T-helper 9 cell (primary cell): ENCODE measurements around the gene ITGB5.

Experiments
- DNase-seq: peaks from one replicate; pipeline ENCODE4 v3.0.0-alpha.2; 2020

Gene ITGB5

DNA sequence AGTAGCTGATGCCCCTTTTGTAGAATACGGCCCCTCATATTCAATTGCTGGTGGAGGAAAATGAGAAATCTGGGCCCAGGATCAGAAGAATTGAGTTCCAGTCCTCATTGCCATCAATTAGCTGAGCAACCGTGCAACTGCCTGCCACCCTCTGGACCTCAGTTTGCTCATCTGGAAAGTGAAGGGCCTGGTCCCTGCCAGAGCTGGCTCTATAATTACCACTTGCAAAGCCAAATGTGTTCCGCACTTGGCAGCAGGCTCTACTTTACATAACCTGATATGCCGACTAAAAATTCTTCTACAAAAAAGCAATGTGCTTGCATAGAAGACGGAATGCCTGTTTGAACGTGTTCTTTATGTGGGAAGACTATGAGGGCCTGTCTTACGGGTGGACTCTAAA is 8.6 kb upstream of the ITGB5 start:
- DNase-seq, result no peak

DNA sequence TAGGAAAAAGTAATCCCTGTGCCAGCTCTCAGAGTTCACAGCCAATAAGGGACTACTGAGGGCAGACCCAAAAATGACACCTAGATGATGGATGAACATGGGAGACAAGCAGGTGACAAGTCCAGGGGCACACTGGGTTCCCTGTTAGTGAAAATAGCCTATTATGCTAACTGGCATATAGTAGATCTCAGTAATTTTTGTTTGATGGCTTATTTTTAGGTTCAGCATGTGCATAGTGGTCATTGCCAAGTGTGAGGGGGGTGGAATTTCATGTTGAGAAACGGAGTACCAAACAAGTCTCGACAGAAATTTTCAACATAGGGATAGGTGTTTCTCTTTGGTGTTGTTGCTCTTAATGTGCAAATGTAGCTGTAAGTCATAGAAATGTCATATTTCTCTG is 6.4 kb upstream of the ITGB5 start:
- no peak for DNase-seq

DNA sequence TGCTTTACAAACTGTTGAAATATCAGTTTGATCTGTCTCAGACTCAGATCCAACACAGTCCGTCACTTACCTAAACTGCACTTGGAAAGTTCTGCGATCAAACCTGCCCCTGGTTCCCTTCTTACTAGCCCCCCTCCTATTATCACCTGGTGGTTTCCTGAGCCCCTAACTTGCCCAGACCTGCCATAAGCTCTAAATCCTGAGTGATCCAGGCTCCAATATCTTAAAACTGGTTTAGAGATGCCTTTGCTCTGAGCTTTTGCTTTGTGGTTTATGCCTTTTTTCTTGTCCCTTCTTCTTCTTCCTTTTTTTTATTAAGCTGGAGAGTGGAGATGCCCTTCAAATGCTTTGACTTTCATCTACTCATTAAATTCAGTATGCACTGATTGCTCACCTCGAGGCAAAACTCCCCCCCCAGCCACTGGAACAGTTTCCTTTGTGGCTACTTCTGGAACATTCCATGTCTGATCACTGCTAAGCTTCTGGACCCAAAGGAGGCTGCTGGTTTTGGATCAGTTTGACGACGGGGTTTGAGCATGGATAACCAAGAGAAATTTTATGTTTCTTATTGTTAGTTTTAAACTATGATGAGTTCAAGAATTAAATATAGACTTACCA is 3.5 kb upstream of the ITGB5 start:
- no peak for DNase-seq

DNA sequence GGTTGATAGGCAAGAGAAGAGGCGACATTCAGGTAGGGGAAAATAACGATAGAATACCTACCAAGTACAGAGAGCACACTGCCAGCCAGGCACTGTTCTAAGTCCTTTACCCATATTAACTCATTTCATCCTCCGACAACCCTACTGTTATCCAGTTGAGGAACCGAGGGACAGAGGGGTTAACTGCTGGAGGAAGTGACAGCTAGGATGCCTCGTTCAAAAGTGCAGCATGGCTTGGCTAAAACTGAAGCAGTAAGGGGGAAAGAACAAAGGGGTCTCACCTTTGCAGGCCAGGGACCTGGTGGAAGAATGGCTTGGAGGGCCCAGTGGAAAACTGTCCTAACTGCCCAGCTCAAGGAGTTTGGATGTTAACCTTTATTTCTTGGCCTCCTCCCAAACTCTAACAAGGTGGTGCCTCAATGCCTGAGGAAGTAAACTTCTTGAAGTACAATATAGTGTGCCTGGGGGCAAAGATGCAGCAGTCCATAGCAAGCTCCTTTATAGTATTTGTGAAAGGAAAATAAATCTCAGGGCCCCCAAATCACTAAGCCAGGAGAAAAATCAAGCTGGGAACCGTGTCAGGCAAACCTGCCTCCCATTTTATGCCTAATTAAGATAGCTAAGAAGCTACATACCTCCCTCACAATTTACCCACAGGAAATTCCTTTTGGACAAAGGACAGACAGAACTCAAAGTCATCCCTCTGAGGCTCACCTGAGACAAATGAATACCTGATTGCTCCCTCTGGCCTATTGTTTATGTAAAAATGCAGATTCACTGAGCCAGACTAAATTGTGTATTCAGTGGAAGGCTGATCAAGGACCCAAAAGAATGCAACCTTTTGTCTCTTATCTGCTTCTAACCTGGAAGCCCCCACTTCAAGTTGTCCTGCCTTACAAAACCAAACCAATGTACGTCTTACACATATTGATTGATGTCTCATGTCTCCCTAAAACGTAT is 1.6 kb upstream of the ITGB5 start:
- no peak for DNase-seq

DNA sequence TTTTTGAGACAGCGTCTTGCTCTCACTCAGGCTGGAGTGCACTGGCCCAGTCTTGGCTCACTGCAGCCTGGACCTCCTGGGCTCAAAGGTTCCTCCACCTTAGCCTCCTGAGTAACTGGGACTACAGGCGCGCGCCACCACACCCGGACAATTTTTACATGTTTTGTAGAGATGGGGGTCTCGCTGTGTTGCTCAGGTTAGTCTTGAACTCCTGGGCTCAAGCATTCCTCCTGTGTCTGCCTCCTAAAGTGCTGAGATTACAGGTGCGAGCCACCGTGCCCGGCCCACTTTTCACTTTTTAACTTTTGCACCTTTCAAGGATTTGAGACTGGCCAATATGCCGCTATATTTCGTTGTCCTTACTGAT is 750 bp upstream of the ITGB5 start:
- no peak for DNase-seq

DNA sequence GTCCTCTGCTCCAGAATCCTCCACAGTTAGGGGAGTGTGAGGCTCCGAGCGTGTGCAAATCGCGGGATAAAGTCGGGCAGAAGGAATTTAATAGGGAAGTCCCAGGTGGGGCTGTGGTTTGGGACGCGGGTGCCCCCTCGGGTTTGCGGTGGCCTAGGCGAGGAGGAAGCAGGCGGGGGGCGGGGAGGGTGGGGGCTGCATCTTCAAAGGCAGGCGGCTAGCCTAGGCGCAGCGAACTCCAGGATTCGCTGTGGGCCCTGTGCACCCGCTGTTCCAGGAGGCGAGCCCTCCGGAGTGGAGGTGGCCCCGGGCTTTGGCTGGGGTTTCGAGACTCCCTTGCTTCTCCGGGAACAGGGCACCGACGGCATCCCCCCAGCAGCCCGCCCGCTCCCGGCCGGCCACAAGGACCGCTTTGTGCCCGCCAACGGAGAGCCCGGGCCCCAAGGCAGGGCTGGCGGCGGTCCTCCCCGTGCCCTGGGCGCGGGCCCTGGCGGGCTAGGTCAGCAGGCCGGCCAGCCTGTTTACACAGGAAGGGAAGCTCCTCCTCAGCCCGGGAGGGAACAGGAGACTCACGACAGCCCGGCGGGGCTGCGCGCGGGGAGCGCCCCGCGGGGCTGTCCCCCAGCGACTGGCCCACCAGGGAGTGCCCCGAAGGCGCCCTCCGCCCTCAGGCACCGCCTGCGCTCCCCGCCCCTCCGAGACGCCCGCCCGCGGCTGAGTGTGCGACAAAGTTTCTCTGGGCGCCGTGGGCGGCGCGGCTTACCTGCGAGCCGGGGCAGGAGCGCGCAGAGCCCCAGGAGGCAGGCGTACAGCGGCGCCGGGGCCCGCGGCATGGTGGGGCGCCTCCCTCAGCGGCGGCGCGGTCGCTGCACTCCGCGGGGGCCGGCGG is 753 bp downstream of the ITGB5 start:
- peak; percentile 5 for DNase-seq

DNA sequence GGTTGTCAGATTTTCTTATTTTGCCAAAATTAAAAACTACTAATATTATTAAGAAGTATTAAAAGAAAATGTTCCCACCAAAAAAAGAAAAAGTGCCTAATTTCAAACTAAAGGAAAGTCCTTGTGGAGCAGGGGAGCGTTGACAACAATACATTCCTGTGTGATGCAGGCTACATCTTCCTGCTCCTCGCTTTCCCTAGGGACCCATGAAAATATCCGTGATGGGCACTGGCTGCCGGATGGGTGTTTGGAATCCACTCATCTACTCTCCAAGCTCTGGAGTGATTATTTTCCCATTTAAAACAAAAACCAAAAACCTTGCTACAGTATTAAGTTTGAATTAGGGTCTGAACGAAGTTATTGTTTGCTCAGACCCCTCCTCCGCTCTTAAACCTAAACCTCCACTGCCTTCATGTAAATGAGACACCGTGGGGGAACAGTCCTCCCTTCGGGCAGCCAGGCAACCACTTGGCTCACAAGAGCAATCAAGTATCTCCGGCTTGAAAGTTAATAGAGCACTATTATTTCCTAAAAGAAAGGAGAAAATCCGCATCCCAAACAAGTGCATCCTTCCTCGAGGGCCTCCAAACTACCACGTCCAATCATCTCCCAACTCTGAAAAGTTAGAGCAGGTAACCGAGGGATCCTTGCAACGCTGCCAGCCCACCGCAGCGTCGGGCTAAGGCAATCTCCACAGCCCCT is 1.5 kb downstream of the ITGB5 start:
- DNase-seq, result no peak

DNA sequence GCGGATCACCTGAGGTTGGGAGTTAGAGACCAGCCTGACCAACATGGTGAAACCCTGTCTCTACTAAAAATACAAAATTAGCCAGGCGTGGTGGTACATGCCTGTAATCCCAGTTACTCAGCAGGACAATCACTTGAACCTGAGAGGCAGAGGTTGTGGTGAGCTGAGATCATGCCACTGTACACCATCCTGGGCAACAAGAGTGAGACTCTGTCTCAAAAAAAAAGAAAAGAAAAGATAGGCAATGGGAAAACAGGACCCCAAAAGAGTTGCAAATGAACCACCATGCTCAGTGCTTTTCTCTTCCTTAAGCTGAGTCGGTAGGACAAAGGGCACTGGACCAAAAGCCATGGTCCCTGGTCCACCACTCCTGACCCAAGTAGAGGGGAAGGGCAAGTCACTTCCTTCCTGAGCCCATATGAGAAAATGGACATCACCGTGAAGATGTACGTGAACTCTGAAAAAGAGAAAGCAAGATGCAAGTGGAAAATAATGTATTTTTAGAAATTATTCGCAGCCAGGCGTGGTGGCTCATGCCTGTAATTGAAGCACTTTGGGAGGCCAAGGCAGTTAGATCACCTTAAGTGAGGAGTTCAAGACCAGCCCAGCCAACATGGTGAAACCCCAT is 2.6 kb downstream of the ITGB5 start:
- no peak for DNase-seq

DNA sequence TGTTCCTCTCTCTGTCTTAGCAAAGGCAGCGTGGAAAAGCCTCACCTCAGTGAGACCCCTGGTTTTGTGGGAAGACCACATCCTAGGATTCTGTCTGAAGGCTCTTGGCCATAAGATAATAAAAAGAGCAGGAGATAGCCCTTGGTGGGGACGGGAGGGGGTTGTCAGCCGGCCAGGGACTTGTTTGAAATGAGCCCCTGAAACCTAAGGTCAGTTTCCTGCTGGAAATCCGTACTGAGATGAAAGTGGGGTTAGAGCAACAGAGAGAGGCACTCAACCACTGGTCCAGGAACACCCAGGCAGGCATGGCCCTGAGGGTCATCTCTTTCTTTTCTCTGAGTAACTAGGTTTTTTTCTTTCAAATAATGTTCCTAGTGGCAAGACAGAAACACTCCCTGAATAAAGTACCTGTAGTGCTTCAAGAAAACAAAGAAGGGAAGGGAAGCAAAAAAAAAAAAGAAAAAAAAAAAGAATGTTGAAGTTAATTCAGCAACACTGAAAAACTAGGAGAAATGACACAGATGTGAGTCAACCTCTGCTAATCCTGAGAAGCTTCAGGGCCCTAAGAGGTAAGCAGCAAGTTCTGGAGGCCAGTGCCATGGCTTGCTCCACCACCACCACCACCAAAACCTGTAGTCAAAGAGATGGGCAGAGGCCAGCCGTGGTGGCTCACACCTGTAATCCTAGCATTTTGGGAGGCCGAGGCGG is 3.2 kb downstream of the ITGB5 start:
- no peak for DNase-seq

DNA sequence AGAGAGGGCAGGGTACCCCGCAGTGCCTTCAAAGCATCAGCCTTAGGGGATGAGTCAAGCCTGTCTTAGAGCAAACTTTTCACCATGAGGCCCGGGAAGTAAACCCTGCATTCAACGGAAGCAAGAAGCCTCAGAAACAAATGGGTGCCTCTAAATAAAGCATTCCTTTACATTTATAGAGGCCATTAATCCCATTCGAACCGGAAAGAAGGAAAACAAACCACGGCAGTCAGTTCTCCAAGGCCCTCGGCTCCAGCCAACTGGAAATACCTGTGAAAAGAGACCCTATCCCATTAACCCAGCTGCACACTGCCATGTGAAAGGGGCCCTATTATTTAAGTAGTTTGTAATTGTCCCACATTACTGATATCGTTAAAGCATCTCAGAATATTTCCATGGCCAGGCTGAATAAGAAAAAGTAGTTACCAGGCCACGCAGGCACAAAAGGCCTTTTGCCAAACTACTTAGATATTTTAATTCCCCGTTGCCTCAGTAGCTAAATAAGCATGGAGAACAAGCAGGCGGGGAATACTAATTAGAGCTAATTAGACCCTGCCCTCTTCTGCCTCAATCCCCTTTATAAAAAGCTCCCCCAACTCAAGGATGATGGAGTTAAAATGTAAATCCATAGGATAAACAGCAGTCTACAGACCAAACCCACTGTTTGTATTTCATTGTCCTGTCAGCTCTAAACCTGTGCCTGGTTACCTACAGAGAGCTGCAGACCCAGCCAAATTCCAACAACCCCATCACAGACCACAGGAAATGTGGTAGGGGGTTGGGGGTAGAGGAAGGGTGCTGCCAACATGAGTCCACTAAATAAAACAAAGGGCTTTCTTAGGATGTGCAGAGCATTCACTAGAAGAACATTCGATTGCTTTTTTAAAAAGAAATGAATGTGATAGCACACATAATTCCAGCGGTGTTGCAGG is 4.1 kb downstream of the ITGB5 start:
- DNase-seq, result no peak

DNA sequence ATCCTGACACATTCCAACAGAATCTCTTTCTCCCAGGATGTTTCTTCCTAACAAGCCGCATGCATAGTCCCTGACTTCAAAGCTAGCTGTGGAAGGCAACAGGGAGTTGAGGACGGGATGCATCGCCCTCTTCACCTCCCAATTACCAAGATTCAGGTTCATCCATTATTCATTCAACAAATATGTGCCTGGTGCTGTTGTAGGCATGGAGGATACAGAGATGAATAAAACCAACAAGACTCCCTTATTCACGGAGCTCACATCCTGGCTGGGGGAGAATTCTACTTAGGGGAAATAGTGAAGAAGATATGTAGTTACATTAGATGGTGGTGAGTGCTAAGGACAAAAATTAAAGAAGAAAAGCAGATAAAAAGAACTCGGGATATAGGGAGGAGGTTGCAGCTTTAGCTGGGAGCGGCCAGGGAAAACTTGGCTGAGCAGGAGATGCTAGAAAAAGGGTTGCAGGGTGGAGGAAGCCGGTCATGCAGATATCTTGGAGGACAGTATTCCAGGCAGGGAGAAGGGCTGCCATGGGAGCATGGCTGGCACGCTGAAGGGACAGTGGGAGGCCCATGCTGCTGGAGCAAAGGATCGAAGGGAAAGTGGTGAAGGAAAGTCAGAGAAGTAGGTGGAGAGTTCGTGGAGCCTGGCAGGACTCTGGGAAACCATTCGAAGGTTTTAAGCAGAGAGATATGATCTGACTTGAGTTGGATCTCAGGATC is 5.0 kb downstream of the ITGB5 start:
- DNase-seq, result no peak

DNA sequence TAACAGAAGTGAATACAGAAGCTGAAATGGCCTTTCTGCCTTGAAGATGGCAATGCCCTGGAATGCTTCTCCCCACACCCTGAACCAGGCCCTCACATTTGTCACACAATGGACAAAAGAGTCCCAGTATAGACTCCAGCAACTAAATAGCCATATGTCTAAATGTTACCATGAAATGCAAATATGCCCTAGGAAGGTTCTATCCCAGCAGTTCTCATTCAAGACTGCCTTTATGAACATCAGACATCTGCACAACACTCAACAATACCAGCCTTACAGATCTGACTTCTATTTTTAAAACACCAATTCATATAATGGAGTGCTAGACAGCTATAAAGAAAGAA is 7.9 kb downstream of the ITGB5 start:
- no peak for DNase-seq

DNA sequence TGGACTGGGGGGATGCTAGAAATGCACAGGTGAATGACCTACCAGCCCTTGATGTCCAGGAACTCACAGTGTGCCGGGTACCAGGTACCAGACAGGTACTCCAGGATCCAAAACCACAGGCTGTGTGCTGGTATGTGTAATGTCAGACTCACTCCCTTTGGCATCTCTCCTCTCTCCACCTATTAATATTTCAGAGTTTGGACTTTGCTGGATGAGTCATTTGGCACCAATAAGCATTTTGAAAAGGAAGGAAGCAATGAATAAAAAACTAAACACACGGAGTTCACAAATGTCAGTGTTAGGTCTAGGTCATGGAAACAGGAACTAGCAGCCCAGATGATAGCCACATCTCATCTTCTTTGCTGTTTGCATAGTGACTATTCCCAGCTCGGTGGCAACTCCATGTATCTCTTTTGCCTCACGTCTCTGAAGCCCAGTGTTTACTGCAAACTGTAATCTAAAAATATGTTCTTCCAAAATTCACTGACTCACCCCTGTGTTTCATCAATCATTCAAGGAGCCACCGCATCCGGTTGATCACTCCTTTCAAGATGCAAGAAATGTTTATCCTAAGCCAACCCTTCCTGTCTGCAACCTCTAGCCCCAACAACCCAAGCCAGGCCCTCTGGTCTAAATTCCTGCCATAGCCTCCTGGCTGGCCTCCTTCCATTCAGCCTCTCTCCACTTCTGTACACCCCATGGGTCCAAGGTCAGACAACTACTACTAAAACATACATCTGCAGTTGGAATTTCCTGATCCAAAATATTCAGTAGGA is 8.4 kb downstream of the ITGB5 start:
- no peak for DNase-seq

DNA sequence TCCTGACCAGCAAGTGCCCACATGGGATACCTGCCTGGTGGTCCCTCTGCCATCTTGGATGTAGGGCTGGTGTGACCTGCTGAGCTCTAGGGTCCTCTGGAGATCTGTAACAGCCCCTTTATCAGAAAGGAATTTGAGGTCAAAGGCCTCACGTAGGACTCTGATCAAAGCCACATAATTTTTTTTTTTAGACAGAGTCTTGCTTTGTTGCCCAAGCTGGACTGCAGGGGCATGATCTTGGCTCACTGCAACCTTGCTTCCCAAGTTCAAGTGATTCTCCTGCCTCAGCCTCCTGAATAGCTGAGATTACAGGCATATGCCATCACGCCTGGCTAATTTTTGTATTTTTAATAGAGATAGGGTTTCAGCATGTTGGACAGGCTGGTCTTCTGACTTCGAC is 9.5 kb downstream of the ITGB5 start:
- no peak for DNase-seq

DNA sequence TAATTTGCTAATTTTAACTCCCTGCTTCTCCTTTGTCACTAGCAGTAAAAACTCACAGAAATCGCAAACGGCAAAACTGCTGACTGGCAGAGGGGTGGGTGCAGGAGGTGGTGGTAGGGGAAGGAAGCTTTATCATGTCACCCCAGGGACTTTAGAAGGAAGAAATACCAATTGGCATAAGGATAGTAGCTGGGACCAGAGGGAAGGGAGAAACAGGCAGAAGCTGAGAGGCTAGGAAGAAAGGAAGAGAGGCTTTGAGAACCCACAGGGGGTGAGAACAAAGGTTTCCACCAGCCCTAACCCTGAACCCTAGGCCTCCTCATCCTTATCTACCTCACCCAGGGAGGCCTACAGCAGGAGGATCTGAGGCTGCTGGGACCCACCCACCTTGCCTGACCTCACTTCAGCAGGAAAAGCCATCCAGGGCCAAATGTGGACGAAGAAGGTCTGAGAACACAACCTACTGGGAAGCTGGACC is 10.7 kb downstream of the ITGB5 start:
- no peak for DNase-seq

DNA sequence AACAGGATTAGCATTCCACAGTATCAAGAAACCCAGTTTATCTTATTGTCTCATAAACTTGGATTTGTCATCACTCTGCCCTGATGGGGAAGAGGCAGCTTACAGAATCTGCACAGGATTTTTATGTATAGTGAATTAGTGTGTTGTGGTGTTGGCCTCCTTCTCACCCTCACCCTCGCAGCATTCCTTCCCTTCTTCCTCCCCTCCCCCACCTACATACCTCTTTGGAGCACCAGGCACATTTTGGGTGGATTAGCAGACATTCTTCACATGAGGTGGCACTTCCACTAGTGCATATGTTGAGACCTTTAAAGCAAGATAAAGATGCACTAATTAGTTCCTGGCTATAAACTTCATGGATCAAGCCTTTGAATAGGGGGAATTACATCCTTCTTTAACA is 13.9 kb downstream of the ITGB5 start:
- DNase-seq, result no peak

DNA sequence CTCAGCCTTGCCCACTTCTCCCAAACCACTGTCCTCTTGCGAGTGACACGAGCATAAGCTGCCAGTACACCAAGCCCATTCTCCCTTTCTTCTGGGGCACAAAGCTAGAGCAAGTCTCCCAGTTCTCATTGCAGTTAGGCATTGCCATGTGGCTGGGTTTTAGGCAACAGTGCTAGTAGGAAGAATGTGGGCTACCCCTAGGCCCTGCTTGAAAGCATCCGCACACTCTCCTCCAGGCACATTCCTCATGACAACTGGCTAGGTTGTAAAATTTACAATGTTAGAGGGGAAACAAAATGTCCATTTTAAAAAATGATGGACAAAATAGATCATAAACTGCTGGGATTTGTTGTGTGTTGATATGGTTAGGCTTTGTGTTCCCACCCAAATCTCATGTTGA is 19.7 kb downstream of the ITGB5 start:
- no peak for DNase-seq

DNA sequence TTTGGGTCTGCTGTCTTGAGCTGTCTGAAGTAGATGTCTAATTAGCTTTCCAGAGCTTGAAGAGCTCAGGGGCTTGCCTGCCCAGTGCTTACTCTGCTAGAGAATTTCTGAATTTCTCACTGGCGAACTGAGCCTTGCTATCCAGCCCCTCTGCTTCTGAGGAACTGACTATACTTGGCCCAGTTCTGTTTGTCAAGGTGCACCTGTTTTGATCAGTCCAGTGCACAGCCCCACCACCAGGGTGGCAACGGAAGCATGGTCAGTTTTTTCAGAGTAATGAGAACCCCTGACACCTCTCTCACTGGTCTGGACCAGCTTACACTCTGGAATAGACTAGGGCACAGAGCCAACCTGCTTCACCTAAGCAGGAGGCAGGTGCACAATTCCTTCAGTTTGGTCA is 25.2 kb downstream of the ITGB5 start:
- no peak for DNase-seq

DNA sequence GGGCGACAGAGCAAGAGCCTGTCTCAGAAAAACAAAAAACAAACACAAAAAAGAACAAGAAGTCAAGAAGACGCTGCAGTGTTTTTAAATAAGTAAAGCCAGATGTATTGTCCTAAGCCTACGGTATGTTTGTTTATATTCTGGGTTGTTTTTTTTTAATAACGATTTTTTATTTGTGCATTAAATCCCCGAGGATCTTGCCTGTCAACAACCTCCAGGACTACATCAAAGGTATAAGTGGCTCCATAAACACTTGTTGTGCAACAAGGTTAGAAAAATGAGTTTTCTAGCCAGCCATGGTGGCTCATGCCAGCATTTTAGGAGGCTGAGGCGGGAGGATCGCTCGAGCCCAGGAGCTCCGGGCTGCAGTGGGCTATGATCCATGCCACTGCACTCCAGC is 26.1 kb downstream of the ITGB5 start:
- no peak for DNase-seq
